Left kidney (tissue), 2 donors: ENCODE data around the gene SORL1. TPM values are rescaled to one million over a fixed set of nuclear protein-coding genes. Genes with fewer than 3 reads are reported as not detected.
A peak's percentile ranks its signal among the peaks of the same experiment; 100 is the strongest.

Experiments used
- DNase-seq: peaks from one replicate; pipeline ENCODE4 v3.0.0-alpha.2; 2013
- polyA plus RNA-seq: library from polyadenylated mRNA; unstranded; fragments of 120-200 nt; gene quantifications from one replicate; pipeline ENCODE4 v1.2.1, GENCODE V29; 2013; ENCODE audit not compliant: insufficient read length

Gene SORL1
- polyA plus RNA-seq, 1 donor = 41.9 TPM

GRCh38 chr11:121656328-121657090 lies 204.4 kb downstream of the SORL1 start:
- no peak for DNase-seq

- no peak for DNase-seq
Observed at GRCh38 chr11:121657146-121657545, 205.0 kb downstream of the SORL1 start.

- no peak for DNase-seq
Observed at GRCh38 chr11:121659811-121660210, 207.7 kb downstream of the SORL1 start.

GRCh38 chr11:121661880-121662486 lies 209.9 kb downstream of the SORL1 start:
- no peak for DNase-seq

- no peak for DNase-seq
Observed at GRCh38 chr11:121664144-121664543, 212.0 kb downstream of the SORL1 start.

- no peak for DNase-seq
Observed at GRCh38 chr11:121665206-121665838, 213.2 kb downstream of the SORL1 start.

- no peak for DNase-seq
Observed at GRCh38 chr11:121667836-121668235, 215.7 kb downstream of the SORL1 start.

GRCh38 chr11:121669422-121669821 lies 217.3 kb downstream of the SORL1 start:
- no peak for DNase-seq

GRCh38 chr11:121670266-121670665 lies 218.2 kb downstream of the SORL1 start:
- DNase-seq = no peak

GRCh38 chr11:121670805-121671282 lies 218.7 kb downstream of the SORL1 start:
- DNase-seq = no peak

GRCh38 chr11:121671283-121672168 lies 219.4 kb downstream of the SORL1 start:
- DNase-seq = peak; percentile 78

GRCh38 chr11:121672630-121673487 lies 220.7 kb downstream of the SORL1 start:
- no peak for DNase-seq

- no peak for DNase-seq
Observed at GRCh38 chr11:121681550-121682268, 229.6 kb downstream of the SORL1 start.

Other genes with a start within 250 kb of the SORL1 start
- 67.7 TPM for gene SC5D, start 159.5 kb upstream of the SORL1 start, polyA plus RNA-seq